Breast epithelium (tissue), 3 donors: Measurements from ENCODE around the gene TMEM178B.

Experiments
- CTCF ChIP-seq, 3 donors: fragments of 450-650 bp; IDR thresholded peaks; one replicate each; pipeline ENCODE4 v1.5.1; 2016 to 2017; ENCODE audit warnings: antibody characterized with exemption in 3 of 3, mild to moderate bottlenecking in 3 of 3, moderate library complexity in 3 of 3
- POLR2A ChIP-seq: fragments of 450-650 bp; IDR thresholded peaks from one replicate; pipeline ENCODE4 v1.6.1; 2016; ENCODE audit warnings: antibody characterized with exemption, mild to moderate bottlenecking, moderate library complexity
- POLR2AphosphoS5 ChIP-seq, 3 donors: sonication (generic); formaldehyde crosslinking; IDR thresholded peaks; one replicate each; pipeline ENCODE4 v1.6.1; 2017; ENCODE audit warnings: antibody characterized with exemption in 3 of 3

- TF ChIP-seq CTCF (IDR thresholded peaks at IDR 0.05) = no peak
- no peak for TF ChIP-seq POLR2A
- TF ChIP-seq POLR2AphosphoS5 (IDR thresholded peaks at IDR 0.05) = no peak
Measured at GRCh38 chr7:141220263-141220880, 146.5 kb downstream of the TMEM178B start.
